Vagina (tissue), 2 donors: Measurements from ENCODE around the gene CRYGA.

Experiments
- CTCF ChIP-seq, 3 experiments: fragments of 450-650 bp in 2 of 3; fragments of 200-600 bp in 1 of 3; sonication (generic) in 1 of 3; IDR thresholded peaks; one replicate each; pipeline ENCODE4 v1.5.1; 2017 to 2019; ENCODE audit warnings: antibody characterized with exemption in 3 of 3, mild to moderate bottlenecking in 2 of 3, moderate library complexity in 2 of 3
- POLR2A ChIP-seq, 2 donors: fragments of 450-650 bp; IDR thresholded peaks; one replicate each; pipeline ENCODE4 v1.6.1; 2017; ENCODE audit warnings: antibody characterized with exemption in 2 of 2, mild to moderate bottlenecking in 2 of 2, moderate library complexity in 2 of 2

- TF ChIP-seq POLR2A (IDR thresholded peaks at IDR 0.05) (no peak), CTCF (IDR thresholded peaks at IDR 0.05) (no peak)
These were observed 41.1 kb downstream of the CRYGA start for GRCh38 chr2:208122248-208122647.
